ENCODE data around the gene KLHL33. TPM values are rescaled to one million over a fixed set of nuclear protein-coding genes. Genes with fewer than 3 reads are reported as not detected.

KLHL33 gene
- total and polyA plus RNA-seq, 10 of the 15 experiments (the other 5 are each of a cell fraction or from before 2014, with no cell fraction given), result 0.01 to 0.16 (median 0.04) TPM; not detected in 5

- intact Hi-C loops (cut with micrococcal nuclease; ENCODE audit: unreplicated experiment), result no loop called here
- in situ Hi-C loops (cut with MboI), result no loop called here
Observed at GRCh38 chr14:20470603-20470901, 34.6 kb upstream of the KLHL33 start.

DNA sequence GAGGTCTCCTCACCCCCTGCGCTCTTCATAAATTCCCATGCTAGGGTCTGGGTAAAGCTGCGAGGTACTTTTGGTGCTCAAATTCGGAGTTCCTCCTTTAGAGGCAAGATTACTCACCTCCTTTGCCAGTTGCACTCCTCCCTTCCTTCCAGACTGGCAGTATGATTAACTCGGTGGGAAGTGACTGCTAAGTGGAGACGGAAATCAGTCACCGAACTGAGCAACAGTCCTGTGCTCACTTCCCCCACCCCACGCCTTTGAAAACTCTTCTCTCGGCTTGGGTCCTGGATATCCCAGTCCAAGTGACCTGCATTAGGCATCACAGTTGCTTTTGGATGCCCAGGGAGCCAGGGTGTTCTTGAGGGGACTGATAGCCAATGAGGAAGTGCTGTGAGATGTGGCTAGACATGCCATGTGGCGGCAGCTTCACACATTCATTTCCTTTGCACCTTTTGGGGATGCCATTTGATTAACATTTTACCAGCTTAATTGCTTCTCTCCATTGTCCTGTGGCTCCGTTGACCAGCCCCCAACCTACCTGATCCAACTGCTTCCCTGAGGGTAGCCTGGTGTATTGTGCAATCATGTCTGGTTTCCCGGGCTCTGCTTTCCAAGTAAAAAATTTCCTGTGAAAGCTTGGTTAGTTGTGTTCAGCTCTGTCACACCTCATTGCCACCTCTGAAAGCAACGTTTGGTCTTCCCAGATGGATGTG, 34.1 kb upstream of the KLHL33 start:
- Histone ChIP-seq H3K36me3 (ENCODE audit: control insufficient read depth in 2 of 2, insufficient read depth in 2 of 2, low read length in 1 of 2) (peaks cover 5 to 21% of the 10 kb centered on the region in 2 experiments), H4K20me1 (ENCODE audit: control insufficient read depth, insufficient read depth) (no peaks in the 10 kb centered on the region), H3K4me3 (peak overlapping the region; percentile 85), H3K9ac (ENCODE audit: control insufficient read depth, insufficient read depth, low read length) (peak overlapping the region; percentile 83), H3K27ac (ENCODE audit: control insufficient read depth, insufficient read depth) (peak overlapping the region; percentile 69), H3K79me2 (ENCODE audit: control insufficient read depth, insufficient read depth, low read length) (peaks cover 31% of the 10 kb centered on the region), H3K9me3 (replicated peaks; ENCODE audit: control insufficient read depth, insufficient read depth, low read length) (no peaks in the 10 kb centered on the region), H2AFZ (ENCODE audit: control insufficient read depth, low read depth, low read length) (peak overlapping the region; percentile 83), H3K4me1 (ENCODE audit: control insufficient read depth, insufficient read depth, low read length) (peaks cover 7% of the 10 kb centered on the region; the same call in 1 of the 2 replicates), H3K4me2 (ENCODE audit: control insufficient read depth, insufficient read depth) (peak overlapping the region; percentile 88), H3K27me3 (replicated peaks in 1 of 2; ENCODE audit: control insufficient read depth in 2 of 2, insufficient read depth in 2 of 2, low read length in 1 of 2) (no peaks in the 10 kb centered on the region)
- DNase-seq (ENCODE audit: low read depth, low spot score), result no peak
- ChIA-PET SMC1A (ENCODE audit: uncharacterized antibody, unreplicated experiment) (interaction anchor here (0.7 to 4.7 kb wide), 5 partner anchors 8 to 143 kb away, joined by 3 to 36 read pairs (median 6); partner anchors contain the start of gene PIP4P1), POLR2A (interaction anchor here (0.7 to 4.3 kb wide), 14 partner anchors 8 to 212 kb away, joined by 3 to 28 read pairs (median 4); partner anchors contain the start of genes CCNB1IP1, OSGEP, PIP4P1 and TEP1), CTCF (interaction anchor here (0.6 to 3.2 kb wide), 14 partner anchors 9 to 143 kb away, joined by 3 to 12 read pairs (median 4); partner anchors contain the start of genes APEX1 and PIP4P1), RAD21 (ENCODE audit: unreplicated experiment) (interaction anchor here (0.9 to 2.4 kb wide), 10 partner anchors 8 to 142 kb away, joined by 3 to 20 read pairs (median 4); partner anchors contain the start of genes APEX1, OSGEP, PIP4P1 and TEP1)
- in situ Hi-C loops (cut with MboI), result no loop called here
- no peak for FAIRE-seq
- ATAC-seq, result peak; percentile 62
- intact Hi-C loops (cut with micrococcal nuclease; ENCODE audit: unreplicated experiment), result no loop called here
- 0% methylated on average over 12 of the region's 12 CpGs for WGBS (ENCODE audit: insufficient coverage, insufficient replicate concordance, low lambda C conversion rate, missing lambda C conversion rate)
- no TSS peak for BruUV-seq (replicated peaks)
- TF ChIP-seq EGR1 (IDR thresholded peaks at IDR 0.05; ENCODE audit: borderline replicate concordance in 1 of 2, low read depth in 2 of 2, low read length in 2 of 2) (no peak), STAT1 (conservative IDR thresholded peaks at IDR 0.05) (no peak), ZNF274 (IDR thresholded peaks at IDR 0.05; ENCODE audit: insufficient read depth, insufficient read length) (no peak), NR2C1 (IDR thresholded peaks at IDR 0.05) (no peak), SIN3A (IDR thresholded peaks at IDR 0.05; ENCODE audit: low read depth, low read length) (no peak; the same call in 1 of the 2 replicates), SMARCA5 (IDR thresholded peaks at IDR 0.05) (peak; percentile 47; the same call in 1 of the 2 replicates), MXI1 (IDR thresholded peaks at IDR 0.05; ENCODE audit: low read depth, low read length) (peak; percentile 70), SRF (IDR thresholded peaks at IDR 0.05; ENCODE audit: low read depth in 2 of 2, low read length in 2 of 2) (no peak), E4F1 (IDR thresholded peaks at IDR 0.05; ENCODE audit: borderline replicate concordance, partially characterized antibody) (no peak), NFYA (IDR thresholded peaks at IDR 0.05; ENCODE audit: borderline replicate concordance, low read depth, low read length) (no peak), GATAD2B (conservative IDR thresholded peaks at IDR 0.05; ENCODE audit: low read depth) (0 out of 2 replicates have a peak, but pooled peaks have one; percentile 11)

More at GRCh38 chr14:20470603-20470901, 34.6 kb upstream of the KLHL33 start:
- ATAC-seq, result no peak
- RAD21 ChIA-PET (ENCODE audit: unreplicated experiment), result interaction anchor here (0.7 to 2.4 kb wide), 8 partner anchors 9 to 143 kb away, joined by 3 to 20 read pairs (median 4); partner anchors contain the start of genes APEX1, OSGEP and PIP4P1
- Histone ChIP-seq H3K9ac (ENCODE audit: control insufficient read depth, insufficient read depth, low read length) (peak overlapping the region; percentile 83), H3K4me1 (ENCODE audit: control insufficient read depth, insufficient read depth, low read length) (peaks cover 7% of the 10 kb centered on the region; the same call in 1 of the 2 replicates), H3K79me2 (ENCODE audit: control insufficient read depth, insufficient read depth, low read length) (peaks cover 31% of the 10 kb centered on the region), H3K9me3 (replicated peaks; ENCODE audit: control insufficient read depth, insufficient read depth, low read length) (no peaks in the 10 kb centered on the region), H3K27me3 (replicated peaks in 1 of 2; ENCODE audit: control insufficient read depth in 2 of 2, insufficient read depth in 2 of 2, low read length in 1 of 2) (no peaks in the 10 kb centered on the region), H3K4me3 (peak overlapping the region; percentile 85), H3K36me3 (ENCODE audit: control insufficient read depth in 2 of 2, insufficient read depth in 2 of 2, low read length in 1 of 2) (peaks cover 7 to 23% of the 10 kb centered on the region in 2 experiments), H3K4me2 (ENCODE audit: control insufficient read depth, insufficient read depth) (peak overlapping the region; percentile 88), H4K20me1 (ENCODE audit: control insufficient read depth, insufficient read depth) (no peaks in the 10 kb centered on the region), H2AFZ (ENCODE audit: control insufficient read depth, low read depth, low read length) (no peak overlapping the region), H3K27ac (ENCODE audit: control insufficient read depth, insufficient read depth) (peak overlapping the region; percentile 69)
- peak; percentile 49; the same call in 1 of the 2 replicates for TF ChIP-seq EED (IDR thresholded peaks at IDR 0.05; ENCODE audit: low read depth)
- TF ChIP-seq SREBF1 (IDR thresholded peaks at IDR 0.05; ENCODE audit: low read length), result no peak
- TF ChIP-seq IKZF2 (IDR thresholded peaks at IDR 0.05), result peak in 1 of 2 experiments; percentile 23; a peak in 1 of 4 replicates
- TF ChIP-seq POLR2A (IDR thresholded peaks at IDR 0.05; ENCODE audit: low read depth, low read length), result no peak
- no peak for TF ChIP-seq TARDBP (IDR thresholded peaks at IDR 0.05; ENCODE audit: borderline replicate concordance)
- no TSS peak for BruUV-seq (replicated peaks)
- no peak for FAIRE-seq
- POLR2A ChIA-PET, result interaction anchor here (0.7 to 4.3 kb wide), 9 partner anchors 9 to 710 kb away, joined by 3 to 28 read pairs (median 4); partner anchors contain the start of genes PIP4P1 and TEP1
- SMC1A ChIA-PET (ENCODE audit: uncharacterized antibody, unreplicated experiment), result interaction anchor here (1.3 to 4.7 kb wide), 3 partner anchors 17 to 143 kb away, joined by 6 to 36 read pairs (median 13); no protein-coding TSS in a partner anchor
- CTCF ChIA-PET, result interaction anchor here (1.0 to 3.2 kb wide), 9 partner anchors 9 to 143 kb away, joined by 4 to 12 read pairs (median 9); partner anchors contain the start of genes APEX1 and PIP4P1
- no peak for DNase-seq (ENCODE audit: low read depth, low spot score)
- 0% methylated on average over 2 of the region's 2 CpGs for WGBS (ENCODE audit: insufficient coverage, insufficient replicate concordance, low lambda C conversion rate, missing lambda C conversion rate)

Measured in GM12878 (cell line).